CD14-positive monocyte (primary cell): ENCODE measurements around the gene PSMB1. TPM values are rescaled to one million over a fixed set of nuclear protein-coding genes. Genes with fewer than 3 reads are reported as not detected.
"Not testable (repeated sequence)": the region's sequence is repeated elsewhere in the genome, so short reads cannot be mapped to it uniquely, and the experiment has no call there.

ENCODE experiments used
- DNase-seq, 3 donors: peaks; one replicate each; pipeline ENCODE4 v3.0.0-alpha.2; 2011 to 2022
- H2AFZ ChIP-seq: 2 replicates; pipeline ENCODE4 v1.6.0; 2012; ENCODE audit warnings: mild to moderate bottlenecking, low read depth, low read length, inconsistent platforms; ENCODE audit not compliant: insufficient read depth, poor library complexity, severe bottlenecking
- H3K27ac ChIP-seq, 2 donors: 1 replicate in 1 of 2; 2 replicates in 1 of 2; pipeline ENCODE4 v1.5.1; 2012 to 2013; ENCODE audit warnings: low read length in 2 of 2, control low read depth in 1 of 2, inconsistent platforms in 1 of 2, low read depth in 1 of 2, mild to moderate bottlenecking in 1 of 2
- H3K27me3 ChIP-seq, 2 donors: one replicate each; pipeline versions ENCODE4 v1.6.0 to v1.6.1; 2011 to 2013; ENCODE audit warnings: low read length in 2 of 2; ENCODE audit not compliant: control insufficient read depth in 2 of 2, insufficient read depth in 2 of 2
- H3K36me3 ChIP-seq, 2 donors: replicated peaks in 1 of 2; 1 replicate in 1 of 2; 2 replicates in 1 of 2; pipeline versions ENCODE4 v1.5.1 to v1.6.1; 2012 to 2013; ENCODE audit warnings: low read length in 2 of 2, control low read depth in 1 of 2, inconsistent platforms in 1 of 2, mild to moderate bottlenecking in 1 of 2; ENCODE audit not compliant: insufficient read depth in 2 of 2, control insufficient read depth in 1 of 2
- H3K4me1 ChIP-seq, 2 donors: 1 replicate in 1 of 2; 2 replicates in 1 of 2; pipeline versions ENCODE4 v1.5.1 to v1.6.1; 2012 to 2013; ENCODE audit warnings: low read length in 2 of 2, control low read depth in 1 of 2, inconsistent platforms in 1 of 2, mild to moderate bottlenecking in 1 of 2, moderate library complexity in 1 of 2; ENCODE audit not compliant: insufficient read depth in 2 of 2, control insufficient read depth in 1 of 2
- H3K4me2 ChIP-seq: replicated peaks from 2 replicates; pipeline ENCODE3; 2012; ENCODE audit warnings: low read length, moderate library complexity, mild to moderate bottlenecking; ENCODE audit not compliant: poor library complexity, severe bottlenecking; ENCODE audit errors: extremely low read depth
- H3K4me3 ChIP-seq, 3 experiments: fragments of 200-600 bp in 1 of 3; sonication (generic) in 1 of 3; replicated peaks in 1 of 3; 1 replicate in 2 of 3; 2 replicates in 1 of 3; pipeline ENCODE4 v1.5.1; 2011 to 2013; ENCODE audit warnings: low read length in 3 of 3, mild to moderate bottlenecking in 3 of 3, control low read depth in 2 of 3, low read depth in 2 of 3, inconsistent platforms in 1 of 3, moderate library complexity in 1 of 3
- H3K79me2 ChIP-seq: 2 replicates; pipeline ENCODE4 v1.6.0; 2012; ENCODE audit warnings: mild to moderate bottlenecking, control low read depth, inconsistent platforms, low read length, moderate library complexity; ENCODE audit not compliant: insufficient read depth
- H3K9ac ChIP-seq: 2 replicates; pipeline ENCODE4 v1.6.0; 2017; ENCODE audit warnings: low read length, mild to moderate bottlenecking; ENCODE audit not compliant: insufficient read depth, poor library complexity, severe bottlenecking
- H3K9me3 ChIP-seq, 2 donors: replicated peaks in 1 of 2; 1 replicate in 1 of 2; 2 replicates in 1 of 2; pipeline versions ENCODE4 v1.5.1 to v1.6.1; 2012 to 2013; ENCODE audit warnings: low read length in 2 of 2, control low read depth in 1 of 2; ENCODE audit not compliant: control insufficient read depth in 1 of 2, insufficient read depth in 1 of 2
- H4K20me1 ChIP-seq: 2 replicates; pipeline ENCODE4 v1.6.0; 2012; ENCODE audit warnings: mild to moderate bottlenecking, low read length, control low read depth, moderate library complexity; ENCODE audit not compliant: insufficient read depth
- H3K27ac Mint-ChIP-seq, 7 donors: one replicate each; pipeline ENCODE4 v1.8.0; 2020; ENCODE audit warnings: mild to moderate bottlenecking in 7 of 7, mixed read lengths in 7 of 7, moderate library complexity in 6 of 7, inconsistent platforms in 2 of 7
- H3K27me3 Mint-ChIP-seq, 3 donors: one replicate each; pipeline ENCODE4 v1.8.0; 2021 to 2022; ENCODE audit warnings: low read depth in 3 of 3, mild to moderate bottlenecking in 3 of 3, mixed read lengths in 3 of 3, moderate library complexity in 3 of 3, inconsistent platforms in 1 of 3
- H3K36me3 Mint-ChIP-seq, 2 donors: one replicate each; pipeline ENCODE4 v1.8.0; 2020; ENCODE audit warnings: mixed read lengths in 2 of 2, inconsistent platforms in 1 of 2, mild to moderate bottlenecking in 1 of 2
- H3K4me1 Mint-ChIP-seq: one replicate; pipeline ENCODE4 v1.8.0; 2020; ENCODE audit warnings: mild to moderate bottlenecking, mixed read lengths
- H3K4me3 Mint-ChIP-seq, 2 donors: one replicate each; pipeline ENCODE4 v1.8.0; 2020; ENCODE audit warnings: mild to moderate bottlenecking in 2 of 2, mixed read lengths in 2 of 2, moderate library complexity in 1 of 2
- H3K9me3 Mint-ChIP-seq, 7 donors: one replicate each; pipeline ENCODE4 v1.8.0; 2020 to 2022; ENCODE audit warnings: mixed read lengths in 7 of 7, mild to moderate bottlenecking in 6 of 7, moderate library complexity in 6 of 7, inconsistent platforms in 2 of 7
- CTCF ChIP-seq: fragments of 200-600 bp; IDR thresholded peaks from one replicate; pipeline ENCODE4 v1.8.0; 2022; ENCODE audit warnings: antibody characterized with exemption, mild to moderate bottlenecking
- WGBS: methylation state at CpG from one replicate; pipeline ENCODE4 v1.1.5; 2013; ENCODE audit warnings: missing lambda C conversion rate; ENCODE audit not compliant: insufficient coverage; 5-methylcytosine and 5-hydroxymethylcytosine counted together
- intact Hi-C, 2 donors: fragments of 100-400 bp; cut with micrococcal nuclease; formaldehyde crosslinking; loops; one replicate each; pipeline versions ENCODE4 v1.15.0 to v1.15.1; 2023
- polyA plus RNA-seq, 3 donors: library from polyadenylated mRNA; depleted of rRNA in 1 of 3; unstranded in 2 of 3; stranded (reverse) in 1 of 3; fragments of 300-500 nt in 2 of 3; fragments of >200 nt in 1 of 3; fragmentation: Illumina TruSeq in 2 of 3; gene quantifications; 1 replicate in 2 of 3; 2 replicates in 1 of 3; pipeline ENCODE4 v1.2.3, GENCODE V29; 2012 to 2021

PSMB1 gene
- polyA plus RNA-seq, 3 donors: 172 to 647 (median 558) TPM

DNA sequence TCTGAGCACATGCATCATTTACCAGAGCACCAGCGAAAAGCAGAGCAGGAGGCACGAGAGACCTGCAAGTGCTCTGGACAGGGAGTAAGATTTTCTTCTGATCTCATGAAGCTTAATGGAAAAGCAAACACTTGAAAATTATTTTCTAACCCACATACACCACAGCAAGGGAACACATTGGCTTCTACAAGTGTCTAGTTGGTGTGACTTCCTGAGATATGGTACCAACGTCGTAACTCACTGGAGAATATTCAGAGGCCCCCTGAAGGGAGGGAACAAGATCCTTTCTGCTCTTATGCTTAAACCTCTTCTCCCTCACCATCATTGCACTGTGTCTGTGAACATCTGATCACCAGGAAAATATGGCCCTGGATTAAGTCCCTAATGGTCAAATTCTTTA is 48.6 kb downstream of the PSMB1 start:
- DNase-seq: no peak
- Mint-ChIP-seq H3K36me3 (no peaks in the 10 kb centered on the region), H3K27ac (no peak overlapping the region), H3K4me1 (no peaks in the 10 kb centered on the region), H3K27me3 (peaks cover 7 to 12% (median 8%) of the 10 kb centered on the region in 3 donors), H3K9me3 (peaks cover 25 to 35% (median 27%) of the 10 kb centered on the region in 7 donors), H3K4me3 (no peak overlapping the region)
- Histone ChIP-seq H3K27me3 (no peaks in the 10 kb centered on the region), H3K9ac (no peak overlapping the region), H3K4me1 (no peaks in the 10 kb centered on the region), H3K36me3 (no peaks in the 10 kb centered on the region), H3K4me3 (no peak overlapping the region), H2AFZ (no peak overlapping the region), H3K79me2 (no peaks in the 10 kb centered on the region), H3K27ac (no peak overlapping the region), H4K20me1 (no peaks in the 10 kb centered on the region), H3K4me2 (no peak overlapping the region), H3K9me3 (peaks cover 7 to 33% of the 10 kb centered on the region in 2 donors)
- no CpG with 5 or more reads among the region's 4 CpGs for WGBS
- intact Hi-C loops: no loop called here
- TF ChIP-seq CTCF: no peak

DNA sequence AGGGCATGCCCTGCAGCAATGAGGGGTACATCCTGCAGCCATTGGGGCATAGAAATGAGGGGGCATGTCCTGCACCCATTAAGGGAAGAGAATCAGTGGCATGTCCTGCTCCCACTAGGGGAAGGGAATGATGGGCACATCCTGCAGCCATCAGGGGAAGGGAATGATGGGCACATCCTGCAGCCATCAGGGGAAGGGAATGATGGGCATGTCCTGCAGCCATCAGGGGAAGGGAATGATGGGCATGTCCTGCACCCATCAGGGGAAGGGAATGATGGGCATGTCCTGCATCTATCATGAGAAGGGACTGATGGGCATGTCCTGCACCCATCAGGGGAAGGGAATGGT is 49.7 kb downstream of the PSMB1 start:
- Histone ChIP-seq H3K4me2 (no peak overlapping the region), H3K4me3 (no peak overlapping the region), H3K79me2 (no peaks in the 10 kb centered on the region), H4K20me1 (no peaks in the 10 kb centered on the region), H3K4me1 (no peaks in the 10 kb centered on the region), H3K27ac (no peak overlapping the region), H3K36me3 (no peaks in the 10 kb centered on the region), H3K9me3 (peaks cover 7 to 33% of the 10 kb centered on the region in 2 donors), H2AFZ (no peak overlapping the region), H3K27me3 (no peaks in the 10 kb centered on the region), H3K9ac (no peak overlapping the region)
- Mint-ChIP-seq H3K9me3 (peaks cover 25 to 35% (median 28%) of the 10 kb centered on the region in 7 donors), H3K27ac (peak overlapping the region in 1 of 7 donors; percentile 42), H3K4me3 (no peak overlapping the region), H3K4me1 (no peaks in the 10 kb centered on the region), H3K36me3 (no peaks in the 10 kb centered on the region), H3K27me3 (peaks cover 8 to 12% (median 9%) of the 10 kb centered on the region in 3 donors)
- TF ChIP-seq CTCF: no peak
- no peak for DNase-seq
- intact Hi-C loops: no loop called here

GRCh38 chr6:170502733-170503413 is 50.2 kb downstream of the PSMB1 start:
- 100% methylated on average over 2 of the region's 2 CpGs for WGBS
- H3K36me3 ChIP-seq, H3K4me1 ChIP-seq, H3K4me3 Mint-ChIP-seq, H3K27ac ChIP-seq, H3K4me1 Mint-ChIP-seq, H3K4me3 ChIP-seq, H3K4me2 ChIP-seq, H3K36me3 Mint-ChIP-seq, H2AFZ ChIP-seq, DNase-seq, H4K20me1 ChIP-seq, H3K27me3 ChIP-seq, H3K9ac ChIP-seq, intact Hi-C loops, H3K79me2 ChIP-seq: not testable (repeated sequence)
- Mint-ChIP-seq H3K9me3 (peaks cover 25 to 35% (median 28%) of the 10 kb centered on the region in 7 donors), H3K27me3 (peaks cover 8 to 12% (median 12%) of the 10 kb centered on the region in 3 donors), H3K27ac (peak overlapping the region in 1 of 7 donors; percentile 42)
- H3K9me3 ChIP-seq: peaks cover 7 to 33% of the 10 kb centered on the region in 2 donors
